Trophoblast cell (in vitro differentiated cells and primary cell): ENCODE results near the gene EFCAB11.

Experiments
- DNase-seq, 2 donors: peaks; one replicate each; pipeline ENCODE4 v3.0.0-alpha.2; 2016
- H2AFZ ChIP-seq: 2 replicates; pipeline ENCODE4 v1.6.1; 2013; ENCODE audit warnings: low read length, moderate library complexity, mild to moderate bottlenecking; ENCODE audit not compliant: insufficient read depth, poor library complexity
- H2AK5ac ChIP-seq: 2 replicates; pipeline ENCODE4 v1.6.1; 2013; ENCODE audit warnings: mild to moderate bottlenecking, low read length
- H2BK120ac ChIP-seq: 2 replicates; pipeline ENCODE4 v1.6.1; 2013; ENCODE audit warnings: low read length, mild to moderate bottlenecking, moderate library complexity; ENCODE audit not compliant: insufficient read depth, poor library complexity
- H2BK12ac ChIP-seq: 2 replicates; pipeline ENCODE4 v1.6.1; 2013; ENCODE audit warnings: mild to moderate bottlenecking, low read length, moderate library complexity
- H2BK5ac ChIP-seq: 2 replicates; pipeline ENCODE4 v1.6.1; 2013; ENCODE audit warnings: low read length, low read depth, moderate library complexity, mild to moderate bottlenecking; ENCODE audit not compliant: poor library complexity
- H3K14ac ChIP-seq: 2 replicates; pipeline ENCODE4 v1.6.1; 2013; ENCODE audit warnings: mild to moderate bottlenecking, low read length
- H3K18ac ChIP-seq: 2 replicates; pipeline ENCODE4 v1.6.1; 2013; ENCODE audit warnings: mild to moderate bottlenecking, low read length
- H3K23ac ChIP-seq: 2 replicates; pipeline ENCODE4 v1.6.1; 2013; ENCODE audit warnings: low read length
- H3K27ac ChIP-seq: 2 replicates; pipeline ENCODE4 v1.5.1; 2013; ENCODE audit warnings: low read depth, mild to moderate bottlenecking, inconsistent platforms, low read length, moderate library complexity
- H3K27me3 ChIP-seq: 2 replicates; pipeline ENCODE4 v1.6.1; 2013; ENCODE audit warnings: inconsistent platforms, mild to moderate bottlenecking, low read length, moderate library complexity; ENCODE audit not compliant: insufficient read depth
- H3K36me3 ChIP-seq, 2 experiments: 1 replicate in 1 of 2; 2 replicates in 1 of 2; pipeline ENCODE4 v1.6.1; 2013; ENCODE audit warnings: low read length in 2 of 2, mild to moderate bottlenecking in 2 of 2, moderate library complexity in 1 of 2; ENCODE audit not compliant: insufficient read depth in 2 of 2, control insufficient read depth in 1 of 2
- H3K4ac ChIP-seq: 2 replicates; pipeline ENCODE4 v1.6.1; 2013; ENCODE audit warnings: low read depth, mild to moderate bottlenecking, low read length, moderate library complexity
- H3K4me1 ChIP-seq, 2 experiments: 1 replicate in 1 of 2; 2 replicates in 1 of 2; pipeline ENCODE4 v1.6.1; 2013; ENCODE audit warnings: low read length in 2 of 2, mild to moderate bottlenecking in 2 of 2, moderate library complexity in 1 of 2; ENCODE audit not compliant: insufficient read depth in 2 of 2, control insufficient read depth in 1 of 2
- H3K4me2 ChIP-seq: 2 replicates; pipeline ENCODE4 v1.6.1; 2013; ENCODE audit warnings: inconsistent platforms, mild to moderate bottlenecking, low read length, moderate library complexity
- H3K4me3 ChIP-seq: 2 replicates; pipeline ENCODE4 v1.5.1; 2013; ENCODE audit warnings: mild to moderate bottlenecking, low read depth, low read length, inconsistent platforms
- H3K79me1 ChIP-seq: one replicate; pipeline ENCODE4 v1.6.1; 2013; ENCODE audit warnings: low read length
- H3K79me2 ChIP-seq: 2 replicates; pipeline ENCODE4 v1.6.1; 2013; ENCODE audit warnings: low read length, mild to moderate bottlenecking; ENCODE audit not compliant: control insufficient read depth, insufficient read depth, poor library complexity
- H3K9ac ChIP-seq: 2 replicates; pipeline ENCODE4 v1.6.1; 2013; ENCODE audit warnings: mild to moderate bottlenecking, low read length
- H3K9me3 ChIP-seq: 2 replicates; pipeline ENCODE4 v1.6.1; 2013; ENCODE audit warnings: low read depth, mild to moderate bottlenecking, control low read depth, inconsistent platforms, low read length; ENCODE audit not compliant: insufficient read depth
- H4K12ac ChIP-seq: 2 replicates; pipeline ENCODE4 v1.6.1; 2013; ENCODE audit warnings: low read depth, mild to moderate bottlenecking, low read length, moderate library complexity
- H4K8ac ChIP-seq: 2 replicates; pipeline ENCODE4 v1.6.1; 2013; ENCODE audit warnings: low read depth, mild to moderate bottlenecking, low read length, moderate library complexity
- H4K91ac ChIP-seq: one replicate; pipeline ENCODE4 v1.6.1; 2013; ENCODE audit warnings: low read depth, mild to moderate bottlenecking, low read length, moderate library complexity
- WGBS: extraction: QIAGEN DNeasy Blood & Tissue Kit; methylation state at CpG from one replicate; pipeline ENCODE4 v1.1.7; 2013; ENCODE audit warnings: missing lambda C conversion rate; ENCODE audit not compliant: insufficient read length, insufficient coverage; ENCODE audit errors: extremely low coverage; 5-methylcytosine and 5-hydroxymethylcytosine counted together

The EFCAB11 gene

GRCh38 chr14:89773644-89774316 lies 180.8 kb downstream of the EFCAB11 start:
- Histone ChIP-seq H3K9ac (no peak overlapping the region), H3K36me3 (no peaks in the 10 kb centered on the region)
- WGBS, result no CpG with 5 or more reads among the region's 12 CpGs

GRCh38 chr14:89773151-89773550 lies 181.4 kb downstream of the EFCAB11 start:
- H2BK5ac ChIP-seq, result no peak overlapping the region
- no peak overlapping the region for H3K9ac ChIP-seq
- no peak overlapping the region for H3K23ac ChIP-seq
- no peaks in the 10 kb centered on the region for H3K79me2 ChIP-seq
- WGBS, result no CpG with 5 or more reads among the region's 7 CpGs
- H3K27me3 ChIP-seq, result no peaks in the 10 kb centered on the region
- no peak overlapping the region for H2AFZ ChIP-seq
- peaks cover 5% of the 10 kb centered on the region for H3K79me1 ChIP-seq
- no peaks in the 10 kb centered on the region for H3K36me3 ChIP-seq
- H3K4me3 ChIP-seq, result no peak overlapping the region
- DNase-seq, result no peak
- no peak overlapping the region for H3K14ac ChIP-seq
- H2AK5ac ChIP-seq, result no peak overlapping the region
- peaks cover 11 to 15% of the 10 kb centered on the region in 2 experiments for H3K4me1 ChIP-seq
- no peak overlapping the region for H3K18ac ChIP-seq
- no peaks in the 10 kb centered on the region for H3K9me3 ChIP-seq
- H2BK120ac ChIP-seq, result no peak overlapping the region
- H3K4me2 ChIP-seq, result no peak overlapping the region
- no peak overlapping the region for H4K8ac ChIP-seq
- no peak overlapping the region for H2BK12ac ChIP-seq
- no peak overlapping the region for H3K4ac ChIP-seq
- no peak overlapping the region for H4K12ac ChIP-seq
- no peak overlapping the region for H4K91ac ChIP-seq
- H3K27ac ChIP-seq, result no peak overlapping the region

More at GRCh38 chr14:89773644-89774316, 180.8 kb downstream of the EFCAB11 start:
- Histone ChIP-seq H3K79me1 (peaks cover 5% of the 10 kb centered on the region), H3K18ac (no peak overlapping the region), H3K4ac (no peak overlapping the region), H4K8ac (no peak overlapping the region), H2BK5ac (no peak overlapping the region), H2AK5ac (no peak overlapping the region), H4K91ac (peak overlapping the region; percentile 8), H4K12ac (no peak overlapping the region), H2BK120ac (no peak overlapping the region), H3K23ac (no peak overlapping the region), H3K4me2 (no peak overlapping the region), H3K27me3 (no peaks in the 10 kb centered on the region), H3K79me2 (no peaks in the 10 kb centered on the region), H3K27ac (no peak overlapping the region), H3K14ac (no peak overlapping the region), H3K4me1 (peaks cover 11 to 15% of the 10 kb centered on the region in 2 experiments), H2BK12ac (no peak overlapping the region), H3K4me3 (no peak overlapping the region), H2AFZ (no peak overlapping the region), H3K9me3 (no peaks in the 10 kb centered on the region)
- DNase-seq, result peak; percentile 57 to 69

DNA sequence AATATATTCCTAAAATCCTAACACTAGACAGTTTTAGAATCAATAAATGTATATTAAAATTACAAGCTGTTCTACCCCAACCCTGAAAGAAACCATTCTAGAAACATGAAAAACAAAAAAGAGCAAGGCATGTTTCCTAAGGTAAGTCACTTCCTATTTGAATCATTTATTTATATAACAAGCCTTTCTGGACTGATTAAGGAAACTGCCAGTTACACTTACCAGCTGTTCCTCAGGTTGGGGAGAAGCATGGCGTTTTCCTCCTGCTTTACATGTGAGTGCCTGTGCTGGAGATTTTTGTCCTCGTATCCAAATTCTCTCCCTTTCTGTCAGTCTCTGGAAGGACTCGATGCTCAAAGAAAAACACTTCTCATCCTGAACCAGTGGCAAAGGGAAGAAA lies 183.3 kb downstream of the EFCAB11 start:
- Histone ChIP-seq H2BK120ac (no peak overlapping the region), H3K23ac (no peak overlapping the region), H2BK5ac (no peak overlapping the region), H2BK12ac (no peak overlapping the region), H2AK5ac (no peak overlapping the region), H2AFZ (no peak overlapping the region), H3K4me2 (no peak overlapping the region), H3K79me2 (no peaks in the 10 kb centered on the region), H3K4ac (no peak overlapping the region), H3K9ac (no peak overlapping the region), H3K18ac (no peak overlapping the region), H3K4me3 (no peak overlapping the region), H4K8ac (no peak overlapping the region), H3K27ac (no peak overlapping the region), H3K27me3 (no peaks in the 10 kb centered on the region), H4K12ac (no peak overlapping the region), H3K79me1 (peaks cover 5% of the 10 kb centered on the region), H4K91ac (no peak overlapping the region), H3K36me3 (no peaks in the 10 kb centered on the region), H3K9me3 (no peaks in the 10 kb centered on the region), H3K4me1 (peaks cover 11 to 15% of the 10 kb centered on the region in 2 experiments), H3K14ac (no peak overlapping the region)
- DNase-seq, result no peak
- no CpG with 5 or more reads among the region's 3 CpGs for WGBS

- Histone ChIP-seq H3K9me3 (peaks cover 2% of the 10 kb centered on the region), H2BK5ac (no peak overlapping the region), H4K91ac (no peak overlapping the region), H3K27ac (no peak overlapping the region), H3K36me3 (no peaks in the 10 kb centered on the region), H3K14ac (no peak overlapping the region), H3K4me1 (peaks cover 0 to 4% of the 10 kb centered on the region in 2 experiments), H3K18ac (no peak overlapping the region), H3K23ac (no peak overlapping the region), H4K8ac (no peak overlapping the region), H4K12ac (no peak overlapping the region), H2BK120ac (no peak overlapping the region), H2BK12ac (no peak overlapping the region), H3K79me1 (no peaks in the 10 kb centered on the region), H3K79me2 (no peaks in the 10 kb centered on the region), H3K27me3 (no peaks in the 10 kb centered on the region), H3K9ac (no peak overlapping the region), H3K4me2 (no peak overlapping the region), H3K4me3 (no peak overlapping the region), H2AFZ (no peak overlapping the region), H3K4ac (no peak overlapping the region), H2AK5ac (no peak overlapping the region)
- DNase-seq, result peak; percentile 37 to 70
- WGBS, result no CpG with 5 or more reads among the region's 4 CpGs
Observed at GRCh38 chr14:89767861-89768268, 186.7 kb downstream of the EFCAB11 start.
